SK-N-MC (cell line): ENCODE data around the gene CCDC182.

Experiments used
- EZH2 ChIP-seq: fragments of 200-600 bp; sonication (generic); IDR thresholded peaks from one replicate; pipeline ENCODE4 v1.6.1; 2017; ENCODE audit warnings: antibody characterized with exemption
- POLR2AphosphoS5 ChIP-seq: IDR thresholded peaks from 2 replicates; pipeline ENCODE4 v1.6.1; 2012; ENCODE audit warnings: mild to moderate bottlenecking, low read depth, low read length, borderline replicate concordance

DNA sequence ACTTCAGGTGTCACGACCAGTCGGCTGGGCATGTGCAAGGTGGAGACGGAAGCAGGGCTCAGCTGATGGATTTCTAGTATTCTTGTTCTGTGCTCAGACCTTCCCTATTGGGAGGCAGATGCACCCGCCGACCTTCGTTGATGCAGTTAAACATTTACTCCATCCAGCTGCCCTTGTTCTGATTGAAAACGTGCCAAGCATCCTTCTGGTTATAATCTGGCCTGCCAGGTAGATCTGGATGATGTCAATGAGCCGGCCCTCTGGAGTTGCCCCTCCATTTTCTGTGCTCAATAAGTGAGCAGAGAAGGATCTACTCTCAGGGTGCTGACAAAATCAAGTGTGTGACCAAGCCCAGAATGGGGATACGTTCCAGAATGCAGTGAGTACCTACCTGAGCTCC is 38.3 kb downstream of the CCDC182 start:
- TF ChIP-seq EZH2 (no peak), POLR2AphosphoS5 (no peak)
